Progenitor cell of endocrine pancreas (in vitro differentiated cells): ENCODE data around the gene MRPL14. TPM values are rescaled to one million over a fixed set of nuclear protein-coding genes. Genes with fewer than 3 reads are reported as not detected.
A peak's percentile ranks its signal among the peaks of the same experiment; 100 is the strongest.

Experiments
- DNase-seq: peaks from one replicate; pipeline ENCODE4 v3.0.0; 2021; ENCODE audit warnings: low spot score; ENCODE audit not compliant: unreplicated experiment
- H3K27ac Mint-ChIP-seq: 2 replicates; pipeline ENCODE4 v1.8.0; 2021; ENCODE audit warnings: mild to moderate bottlenecking, moderate library complexity, mixed read lengths
- H3K27me3 Mint-ChIP-seq: 2 replicates; pipeline ENCODE4 v1.8.0; 2021; ENCODE audit warnings: mixed read lengths
- H3K36me3 Mint-ChIP-seq: 2 replicates; pipeline ENCODE4 v1.8.0; 2022; ENCODE audit warnings: mixed read lengths; ENCODE audit not compliant: insufficient read depth
- H3K4me1 Mint-ChIP-seq: 2 replicates; pipeline ENCODE4 v1.8.0; 2021; ENCODE audit warnings: low read depth, mixed read lengths
- H3K4me3 Mint-ChIP-seq: 2 replicates; pipeline ENCODE4 v1.8.0; 2021; ENCODE audit warnings: low read depth, mild to moderate bottlenecking, moderate library complexity, mixed read lengths
- H3K9me3 Mint-ChIP-seq: 2 replicates; pipeline ENCODE4 v1.8.0; 2021; ENCODE audit warnings: low read depth, mixed read lengths
- CTCF ChIP-seq: fragments of 200-600 bp; sonication (generic); IDR thresholded peaks from one replicate; pipeline ENCODE4 v1.5.0; 2021; ENCODE audit warnings: antibody characterized with exemption, mild to moderate bottlenecking; ENCODE audit not compliant: unreplicated experiment
- total RNA-seq: library from RNA; stranded (reverse); gene quantifications from 2 replicates; pipeline ENCODE4 v1.2.1, GENCODE V29; 2021

MRPL14 gene
- total RNA-seq, 1 donor from 2014 or later: 51.1 TPM

- no peak for TF ChIP-seq CTCF
- Mint-ChIP-seq H3K36me3 (no peaks in the 10 kb centered on the region), H3K27me3 (peaks cover 14% of the 10 kb centered on the region), H3K9me3 (peaks cover 3% of the 10 kb centered on the region), H3K4me3 (no peak overlapping the region), H3K4me1 (no peaks in the 10 kb centered on the region), H3K27ac (no peak overlapping the region)
- DNase-seq: no peak
These were observed 62.3 kb downstream of the MRPL14 start for GRCh38 chr6:44064948-44065272.

DNA sequence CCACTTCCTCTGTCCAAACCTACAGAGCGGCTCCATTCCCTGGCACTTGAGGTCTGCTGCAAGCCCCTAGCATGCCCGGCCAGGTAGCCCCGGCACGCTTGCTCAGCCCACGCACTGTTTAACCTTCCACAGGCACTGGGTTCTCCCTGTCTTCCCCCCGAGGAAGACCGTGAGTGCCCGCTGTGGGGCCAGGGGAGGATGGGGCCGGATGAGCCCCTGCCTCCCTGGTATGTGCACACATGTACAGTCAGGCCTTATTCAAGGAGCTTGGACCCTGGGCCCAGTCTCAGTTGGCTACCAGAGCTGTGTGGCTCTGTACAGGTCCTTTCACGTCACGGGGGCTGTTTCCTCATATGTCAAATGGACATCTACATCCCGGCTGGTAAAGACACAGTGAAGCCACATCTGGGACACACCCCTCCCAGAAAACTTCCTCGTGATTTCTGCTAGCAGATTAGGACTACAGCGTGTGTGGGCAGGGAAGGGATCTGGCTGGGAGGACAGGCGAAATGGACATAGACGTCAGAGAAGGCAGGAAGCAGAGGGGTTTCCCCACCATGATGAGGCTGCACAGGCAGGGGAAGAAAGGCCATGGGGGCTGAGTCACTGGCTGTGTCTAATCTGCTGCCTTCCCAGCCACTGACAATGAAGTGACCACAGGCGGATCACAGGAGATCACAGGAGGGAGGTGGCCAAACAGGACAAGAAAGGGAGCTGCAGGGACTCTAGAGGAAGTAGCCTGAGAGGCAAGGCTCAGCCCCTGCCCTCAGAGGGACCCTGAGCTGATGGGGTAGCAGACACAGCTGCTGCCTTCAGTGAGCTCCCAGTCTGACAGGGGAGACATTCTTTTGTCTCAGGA lies 62.9 kb downstream of the MRPL14 start:
- H3K9me3 Mint-ChIP-seq: peaks cover 3% of the 10 kb centered on the region
- peaks cover 14% of the 10 kb centered on the region for H3K27me3 Mint-ChIP-seq
- no peaks in the 10 kb centered on the region for H3K4me1 Mint-ChIP-seq
- no peak overlapping the region for H3K4me3 Mint-ChIP-seq
- peak overlapping the region; percentile 7 for H3K27ac Mint-ChIP-seq
- no peaks in the 10 kb centered on the region for H3K36me3 Mint-ChIP-seq
- no peak for DNase-seq
- TF ChIP-seq CTCF: no peak

- H3K9me3 Mint-ChIP-seq: peaks cover 3% of the 10 kb centered on the region
- H3K4me3 Mint-ChIP-seq: no peak overlapping the region
- H3K27ac Mint-ChIP-seq: no peak overlapping the region
- no peak for TF ChIP-seq CTCF
- peaks cover 9% of the 10 kb centered on the region for H3K27me3 Mint-ChIP-seq
- H3K36me3 Mint-ChIP-seq: no peaks in the 10 kb centered on the region
- no peaks in the 10 kb centered on the region for H3K4me1 Mint-ChIP-seq
- no peak for DNase-seq
These were observed 63.6 kb downstream of the MRPL14 start for GRCh38 chr6:44063561-44064059.

Other genes with a start within 250 kb of the MRPL14 start
- gene TMEM63B, start 102 bp upstream of the MRPL14 start, total RNA-seq: 69.1 and 72.3 TPM in 2 replicates
- gene CAPN11, start 31.4 kb upstream of the MRPL14 start, total RNA-seq: not detected in 2 replicates
- not detected in 2 replicates for gene MYMX, start 89.5 kb upstream of the MRPL14 start, total RNA-seq
- 24.1 and 26.2 TPM in 2 replicates for gene SLC29A1, start 96.1 kb upstream of the MRPL14 start, total RNA-seq
- gene HSP90AB1, start 119.6 kb upstream of the MRPL14 start, total RNA-seq: 1,214 and 1,216 TPM in 2 replicates
- gene SLC35B2, start 130.1 kb upstream of the MRPL14 start, total RNA-seq: 45.9 and 50.3 TPM in 2 replicates
- gene NFKBIE, start 138.1 kb upstream of the MRPL14 start, total RNA-seq: 7.1 TPM in 2 replicates
- gene TMEM151B, start 143.0 kb upstream of the MRPL14 start, total RNA-seq: 3.5 and 4.7 TPM in 2 replicates
- 26.5 and 28.8 TPM in 2 replicates for gene AARS2, start 185.9 kb upstream of the MRPL14 start, total RNA-seq
- gene SPATS1, start 215.2 kb upstream of the MRPL14 start, total RNA-seq: not detected in 2 replicates